ENCODE data around the gene CDH23.

The CDH23 gene

GRCh38 chr10:71651428-71651827, 254.7 kb downstream of the CDH23 start:
- in situ Hi-C loops (cut with HindIII; ENCODE audit: low sequenced_read_pairs), result no loop called here
- DNase-seq (ENCODE audit: low read depth, low spot score), result no peak
- no peak for TF ChIP-seq CTCF (IDR thresholded peaks at IDR 0.05; ENCODE audit: low read depth, low read length)
- no peak overlapping the region for H3K4me3 ChIP-seq (ENCODE audit: low read depth, low read length)

GRCh38 chr10:71651928-71652327, 255.2 kb downstream of the CDH23 start:
- H3K4me3 ChIP-seq (ENCODE audit: low read depth, low read length), result no peak overlapping the region
- no peak for TF ChIP-seq CTCF (IDR thresholded peaks at IDR 0.05; ENCODE audit: low read depth, low read length)
- in situ Hi-C loops (cut with HindIII; ENCODE audit: low sequenced_read_pairs), result no loop called here
- DNase-seq (ENCODE audit: low read depth, low spot score), result no peak

GRCh38 chr10:71653044-71653443, 256.3 kb downstream of the CDH23 start:
- no peak overlapping the region for H3K4me3 ChIP-seq (ENCODE audit: low read depth, low read length)
- TF ChIP-seq CTCF (IDR thresholded peaks at IDR 0.05; ENCODE audit: low read depth, low read length), result no peak
- no peak for DNase-seq (ENCODE audit: low read depth, low spot score)
- in situ Hi-C loops (cut with HindIII; ENCODE audit: low sequenced_read_pairs), result no loop called here

- no peak for DNase-seq (ENCODE audit: low read depth, low spot score)
- in situ Hi-C loops (cut with HindIII; ENCODE audit: low sequenced_read_pairs), result no loop called here
- no peak for TF ChIP-seq CTCF (IDR thresholded peaks at IDR 0.05; ENCODE audit: low read depth, low read length)
- no peak overlapping the region for H3K4me3 ChIP-seq (ENCODE audit: low read depth, low read length)
Observed at GRCh38 chr10:71656220-71656619, 259.5 kb downstream of the CDH23 start.

GRCh38 chr10:71657604-71658466, 261.1 kb downstream of the CDH23 start:
- no peak for TF ChIP-seq CTCF (IDR thresholded peaks at IDR 0.05; ENCODE audit: low read depth, low read length)
- in situ Hi-C loops (cut with HindIII; ENCODE audit: low sequenced_read_pairs), result no loop called here
- no peak for DNase-seq (ENCODE audit: low read depth, low spot score)

GRCh38 chr10:71658467-71658745, 261.7 kb downstream of the CDH23 start:
- DNase-seq (ENCODE audit: low read depth, low spot score), result no peak
- in situ Hi-C loops (cut with HindIII; ENCODE audit: low sequenced_read_pairs), result no loop called here
- H3K4me3 ChIP-seq (ENCODE audit: low read depth, low read length), result no peak overlapping the region
- no peak for TF ChIP-seq CTCF (IDR thresholded peaks at IDR 0.05; ENCODE audit: low read depth, low read length)

More at GRCh38 chr10:71657604-71658466, 261.1 kb downstream of the CDH23 start:
- H3K4me3 ChIP-seq (ENCODE audit: low read depth, low read length), result no peak overlapping the region

All from astrocyte of the spinal cord (primary cell).